B cell (primary cell): ENCODE measurements around the gene PRSS21. TPM values are rescaled to one million over a fixed set of nuclear protein-coding genes. Genes with fewer than 3 reads are reported as not detected.

Experiments
- ATAC-seq: fragments of 200-7000 bp; cut with Tn5 transposase; one replicate; pipeline ENCODE4 v1.10.0; 2021; ENCODE audit warnings: low read depth, mild to moderate bottlenecking, moderate number of reproducible peaks, moderate library complexity
- CTCF ChIA-PET: fragments of 350-600 bp; sonication (Branson Sonifier 250); formaldehyde crosslinking; loops from one replicate; lab custom pipeline; 2021; ENCODE audit warnings: antibody characterized with exemption, inconsistent platforms; lab: Charles Lee
- POLR2A ChIA-PET: fragments of 350-600 bp; sonication (Branson Sonifier 250); formaldehyde crosslinking; loops from one replicate; lab custom pipeline; 2021; ENCODE audit warnings: antibody characterized with exemption; lab: Charles Lee
- DNase-seq: peaks from one replicate; pipeline ENCODE4 v3.0.0; 2013
- H2AFZ ChIP-seq: 2 replicates; pipeline ENCODE4 v1.6.1; 2012; ENCODE audit warnings: mild to moderate bottlenecking, low read depth, low read length; ENCODE audit not compliant: insufficient read depth, poor library complexity, severe bottlenecking
- H3K27ac ChIP-seq, 2 donors: 1 replicate in 1 of 2; 2 replicates in 1 of 2; pipeline ENCODE4 v1.5.1; 2012 to 2013; ENCODE audit warnings: low read length in 2 of 2, mild to moderate bottlenecking in 2 of 2, moderate library complexity in 1 of 2
- H3K27me3 ChIP-seq, 4 experiments: fragments of 200-600 bp in 1 of 4; sonication (generic) in 1 of 4; replicated peaks in 1 of 4; 1 replicate in 2 of 4; 2 replicates in 2 of 4; pipeline versions ENCODE4 v1.6.1 to v1.7.0; 2013 to 2016; ENCODE audit warnings: low read length in 3 of 4, mild to moderate bottlenecking in 2 of 4, mixed read lengths in 1 of 4, moderate library complexity in 1 of 4; ENCODE audit not compliant: insufficient read depth in 4 of 4, control insufficient read depth in 3 of 4; ENCODE audit errors: control extremely low read depth in 1 of 4
- H3K36me3 ChIP-seq, 2 experiments: replicated peaks in 1 of 2; 1 replicate in 1 of 2; 2 replicates in 1 of 2; pipeline versions ENCODE4 v1.6.1 to v1.7.1; 2013; ENCODE audit warnings: low read length in 1 of 2; ENCODE audit not compliant: insufficient read depth in 2 of 2, control insufficient read depth in 1 of 2; ENCODE audit errors: control extremely low read depth in 1 of 2, extremely low read depth in 1 of 2
- H3K4me1 ChIP-seq, 2 donors: fragments of 200-600 bp in 1 of 2; sonication (generic) in 1 of 2; 1 replicate in 1 of 2; 2 replicates in 1 of 2; pipeline versions ENCODE4 v1.5.1 to v1.6.1; 2013 to 2017; ENCODE audit warnings: low read length in 2 of 2; ENCODE audit not compliant: control insufficient read depth in 2 of 2, insufficient read depth in 2 of 2
- H3K4me2 ChIP-seq: replicated peaks from 2 replicates; pipeline ENCODE3; 2012; ENCODE audit warnings: mild to moderate bottlenecking, low read depth, low read length; ENCODE audit not compliant: poor library complexity, severe bottlenecking
- H3K4me3 ChIP-seq, 5 experiments: fragments of 200-600 bp in 1 of 5; sonication (generic) in 1 of 5; 1 replicate in 3 of 5; 2 replicates in 2 of 5; pipeline versions ENCODE4 v1.5.1 to v1.7.0; 2011 to 2016; ENCODE audit warnings: low read length in 4 of 5, mild to moderate bottlenecking in 4 of 5, low read depth in 2 of 5, control low read depth in 1 of 5, moderate library complexity in 1 of 5; ENCODE audit not compliant: insufficient read depth in 1 of 5; ENCODE audit errors: control extremely low read depth in 1 of 5, extremely low read depth in 1 of 5
- H3K79me2 ChIP-seq: fragments of 200-600 bp; sonication (generic); one replicate; pipeline ENCODE4 v1.6.0; 2016; ENCODE audit warnings: low read length; ENCODE audit not compliant: control insufficient read depth, insufficient read depth
- H3K9ac ChIP-seq: fragments of 200-600 bp; sonication (generic); 2 replicates; pipeline ENCODE4 v1.6.1; 2017; ENCODE audit warnings: mild to moderate bottlenecking, low read length, moderate library complexity
- H3K9me3 ChIP-seq, 3 donors: one replicate each; pipeline versions ENCODE4 v1.6.1 to v1.7.1; 2013; ENCODE audit warnings: low read length in 2 of 3; ENCODE audit not compliant: control insufficient read depth in 2 of 3, insufficient read depth in 1 of 3; ENCODE audit errors: control extremely low read depth in 1 of 3
- H4K20me1 ChIP-seq: 2 replicates; pipeline ENCODE4 v1.6.0; 2012; ENCODE audit warnings: mild to moderate bottlenecking, low read length; ENCODE audit not compliant: insufficient read depth, control insufficient read depth, poor library complexity, severe bottlenecking
- H3K27ac Mint-ChIP-seq: one replicate; pipeline ENCODE4 v1.8.0; 2021; ENCODE audit warnings: mixed read lengths
- H3K27me3 Mint-ChIP-seq: one replicate; pipeline ENCODE4 v1.8.0; 2021; ENCODE audit warnings: mixed read lengths
- H3K4me1 Mint-ChIP-seq: one replicate; pipeline ENCODE4 v1.8.0; 2021; ENCODE audit warnings: mixed read lengths
- H3K4me3 Mint-ChIP-seq: one replicate; pipeline ENCODE4 v1.8.0; 2021; ENCODE audit warnings: mixed read lengths
- H3K9me3 Mint-ChIP-seq: one replicate; pipeline ENCODE4 v1.8.0; 2022; ENCODE audit warnings: mixed read lengths; ENCODE audit not compliant: insufficient read depth
- CTCF ChIP-seq: fragments of 200-600 bp; IDR thresholded peaks from one replicate; pipeline ENCODE4 v1.8.0; 2022; ENCODE audit warnings: antibody characterized with exemption, mild to moderate bottlenecking
- EZH2 ChIP-seq: IDR thresholded peaks from 2 replicates; pipeline ENCODE4 v1.6.1; 2012; ENCODE audit warnings: borderline replicate concordance, low read depth, mild to moderate bottlenecking, moderate library complexity, low read length; ENCODE audit not compliant: insufficient read depth, poor library complexity, severe bottlenecking
- WGBS: methylation state at CpG from one replicate; pipeline ENCODE4 v1.1.5; 2013; ENCODE audit warnings: missing lambda C conversion rate; ENCODE audit not compliant: insufficient coverage; 5-methylcytosine and 5-hydroxymethylcytosine counted together
- intact Hi-C: fragments of 100-400 bp; cut with micrococcal nuclease; formaldehyde crosslinking; loops from one replicate; pipeline ENCODE4 v1.10.0; 2022
- polyA plus RNA-seq: library from polyadenylated mRNA; depleted of rRNA; stranded (reverse); fragments of >200 nt; gene quantifications from 2 replicates; pipeline ENCODE4 v1.2.3, GENCODE V29; 2012
- total RNA-seq, 2 donors: library from RNA; stranded (reverse); fragments of 120-200 nt in 1 of 2; gene quantifications; 1 replicate in 1 of 2; 2 replicates in 1 of 2; pipeline versions ENCODE4 v1.2.3 to v1.2.4, GENCODE V29; 2013 to 2022

PRSS21 gene
- total and polyA plus RNA-seq, 2 donors (not counting 1 experiment from before 2014, with no cell fraction given), result 2.0 to 5.8 TPM

DNA sequence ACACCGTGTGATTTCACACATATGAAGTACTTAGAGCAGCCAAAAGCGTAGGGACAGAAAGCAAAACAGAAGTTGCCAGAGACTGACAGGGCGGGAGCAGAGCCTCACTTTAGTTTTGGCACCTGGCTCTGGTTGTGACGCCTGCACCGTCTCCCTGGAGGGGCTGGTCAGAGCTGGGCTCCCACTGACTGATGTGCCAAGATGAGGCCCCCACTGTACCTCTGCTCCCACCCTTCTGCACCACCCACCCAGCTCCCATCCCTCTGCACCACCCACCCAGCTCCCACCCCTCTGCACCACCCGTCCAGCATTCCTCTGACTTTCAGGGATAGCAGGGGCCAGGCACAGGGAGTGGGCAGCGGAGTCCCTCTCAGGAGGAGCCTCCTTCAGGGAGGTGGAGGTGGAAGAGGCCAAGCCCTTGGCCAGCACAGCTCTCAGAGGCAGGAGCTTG lies 3.2 kb upstream of the PRSS21 start:
- no peak overlapping the region for H3K27ac ChIP-seq
- H3K4me1 ChIP-seq, result no peaks in the 10 kb centered on the region
- TF ChIP-seq CTCF (no peak), EZH2 (no peak)
- H3K79me2 ChIP-seq, result no peaks in the 10 kb centered on the region
- Mint-ChIP-seq H3K4me3 (no peak overlapping the region), H3K27ac (no peak overlapping the region), H3K9me3 (peaks cover 5% of the 10 kb centered on the region), H3K4me1 (no peaks in the 10 kb centered on the region), H3K27me3 (peaks cover 30% of the 10 kb centered on the region)
- H3K4me2 ChIP-seq, result no peak overlapping the region
- H2AFZ ChIP-seq, result no peak overlapping the region
- no peak for DNase-seq
- H3K27me3 ChIP-seq, result peaks cover 0 to 12% (median 2%) of the 10 kb centered on the region in 4 experiments
- CTCF ChIA-PET, result no interaction called here
- H3K9me3 ChIP-seq, result no peaks in the 10 kb centered on the region
- 81% methylated on average over 5 of the region's 7 CpGs for WGBS
- no peak overlapping the region for H3K4me3 ChIP-seq
- no peak overlapping the region for H3K9ac ChIP-seq
- H4K20me1 ChIP-seq, result no peaks in the 10 kb centered on the region
- intact Hi-C loops, result no loop called here
- POLR2A ChIA-PET, result no interaction called here
- no peak for ATAC-seq
- H3K36me3 ChIP-seq, result no peaks in the 10 kb centered on the region

GRCh38 chr16:2814551-2815298 lies 2.3 kb upstream of the PRSS21 start:
- Histone ChIP-seq H3K9ac (no peak overlapping the region), H3K4me2 (no peak overlapping the region), H3K36me3 (no peaks in the 10 kb centered on the region), H4K20me1 (no peaks in the 10 kb centered on the region), H2AFZ (no peak overlapping the region), H3K4me1 (no peaks in the 10 kb centered on the region), H3K4me3 (no peak overlapping the region), H3K9me3 (no peaks in the 10 kb centered on the region), H3K79me2 (no peaks in the 10 kb centered on the region), H3K27me3 (peaks cover 0 to 12% (median 2%) of the 10 kb centered on the region in 4 experiments), H3K27ac (no peak overlapping the region)
- intact Hi-C loops, result no loop called here
- Mint-ChIP-seq H3K4me1 (no peaks in the 10 kb centered on the region), H3K27me3 (peaks cover 21% of the 10 kb centered on the region), H3K9me3 (no peaks in the 10 kb centered on the region), H3K27ac (no peak overlapping the region), H3K4me3 (no peak overlapping the region)
- CTCF ChIA-PET, result no interaction called here
- ATAC-seq (no peak), DNase-seq (no peak)
- no peak for TF ChIP-seq CTCF
- no peak for TF ChIP-seq EZH2
- POLR2A ChIA-PET, result no interaction called here
- 87% methylated on average over 20 of the region's 20 CpGs for WGBS
